Naive B cell (primary cell): ENCODE measurements around the gene REPIN1. TPM values are rescaled to one million over a fixed set of nuclear protein-coding genes. Genes with fewer than 3 reads are reported as not detected.
A peak's percentile ranks its signal among the peaks of the same experiment; 100 is the strongest.

Experiments used
- ATAC-seq, 2 donors: fragments of 150-1000 bp; cut with Tn5 transposase; 2 replicates each; pipeline ENCODE4 v1.10.0; 2021; ENCODE audit warnings: low read depth in 2 of 2, mild to moderate bottlenecking in 2 of 2, moderate library complexity in 2 of 2
- DNase-seq: peaks from one replicate; pipeline ENCODE4 v3.0.0; 2022
- H3K27ac Mint-ChIP-seq, 6 donors: one replicate each; pipeline ENCODE4 v1.8.0; 2020 to 2022; ENCODE audit warnings: mild to moderate bottlenecking in 6 of 6, mixed read lengths in 6 of 6, moderate library complexity in 5 of 6, inconsistent platforms in 2 of 6
- H3K27me3 Mint-ChIP-seq, 3 donors: one replicate each; pipeline ENCODE4 v1.8.0; 2021 to 2022; ENCODE audit warnings: mixed read lengths in 3 of 3, mild to moderate bottlenecking in 1 of 3
- H3K36me3 Mint-ChIP-seq, 2 donors: one replicate each; pipeline ENCODE4 v1.8.0; 2020 to 2022; ENCODE audit warnings: mixed read lengths in 2 of 2, inconsistent platforms in 1 of 2, mild to moderate bottlenecking in 1 of 2
- H3K4me1 Mint-ChIP-seq, 3 donors: one replicate each; pipeline ENCODE4 v1.8.0; 2020 to 2022; ENCODE audit warnings: mixed read lengths in 3 of 3, inconsistent platforms in 1 of 3, mild to moderate bottlenecking in 1 of 3, moderate library complexity in 1 of 3
- H3K4me3 Mint-ChIP-seq, 8 donors: one replicate each; pipeline ENCODE4 v1.8.0; 2020 to 2022; ENCODE audit warnings: mild to moderate bottlenecking in 8 of 8, mixed read lengths in 8 of 8, moderate library complexity in 8 of 8, inconsistent platforms in 2 of 8
- H3K9me3 Mint-ChIP-seq, 7 donors: one replicate each; pipeline ENCODE4 v1.8.0; 2020 to 2022; ENCODE audit warnings: mixed read lengths in 7 of 7, mild to moderate bottlenecking in 5 of 7, inconsistent platforms in 2 of 7, moderate library complexity in 1 of 7
- polyA plus RNA-seq, 6 donors: library from polyadenylated mRNA; unstranded; fragments of 300-500 nt; fragmentation: Illumina TruSeq; gene quantifications; one replicate each; pipeline ENCODE4 v1.2.3, GENCODE V29; 2021; ENCODE audit warnings: low read depth in 6 of 6

The REPIN1 gene
- polyA plus RNA-seq, 6 donors from 2014 or later = 46.3 to 115 (median 68.5) TPM

- peak overlapping the region; percentile 77 to 95 (median 88) for H3K4me3 Mint-ChIP-seq
- no peaks in the 10 kb centered on the region for H3K27me3 Mint-ChIP-seq
- DNase-seq (peak; percentile 57), ATAC-seq (peak; percentile 20 to 33)
- H3K4me1 Mint-ChIP-seq = peaks cover 46 to 64% (median 62%) of the 10 kb centered on the region in 3 donors
- no peaks in the 10 kb centered on the region for H3K9me3 Mint-ChIP-seq
- no peaks in the 10 kb centered on the region for H3K36me3 Mint-ChIP-seq
- peak overlapping the region; percentile 94 to 98 (median 97) for H3K27ac Mint-ChIP-seq
These were observed 8.6 kb downstream of the REPIN1 start for GRCh38 chr7:150377196-150377595.

- H3K4me1 Mint-ChIP-seq = peaks cover 47 to 68% (median 67%) of the 10 kb centered on the region in 3 donors
- ATAC-seq (no peak), DNase-seq (no peak)
- H3K9me3 Mint-ChIP-seq = no peaks in the 10 kb centered on the region
- peak overlapping the region; percentile 77 to 95 (median 88) for H3K4me3 Mint-ChIP-seq
- no peaks in the 10 kb centered on the region for H3K27me3 Mint-ChIP-seq
- peak overlapping the region; percentile 94 to 98 (median 97) for H3K27ac Mint-ChIP-seq
- no peaks in the 10 kb centered on the region for H3K36me3 Mint-ChIP-seq
These were observed 9.0 kb downstream of the REPIN1 start for GRCh38 chr7:150377635-150378034.

GRCh38 chr7:150378115-150378852 lies 9.7 kb downstream of the REPIN1 start:
- DNase-seq = no peak

GRCh38 chr7:150378853-150379440 lies 10.3 kb downstream of the REPIN1 start, which contains the start of gene ZNF775:
TSS of gene ZNF775 (plus strand) at chr7:150379330. CDS start at chr7:150388471, 9,141 bp downstream.
- Mint-ChIP-seq H3K4me3 (peak within 1 kb of the TSS; percentile 83 to 97 (median 94)), H3K27me3 (no peaks in the 10 kb centered on the region), H3K36me3 (no peaks in the 10 kb centered on the region), H3K9me3 (no peaks in the 10 kb centered on the region), H3K27ac (peak within 1 kb of the TSS; percentile 96 to 98 (median 97)), H3K4me1 (peaks cover 46 to 67% (median 58%) of the 10 kb centered on the region in 3 donors)
- DNase-seq (peak; percentile 96), ATAC-seq (peak; percentile 88)

More at GRCh38 chr7:150378115-150378852, 9.7 kb downstream of the REPIN1 start:
- H3K4me3 Mint-ChIP-seq = peak overlapping the region; percentile 83 to 95 (median 90)
- peak overlapping the region; percentile 92 to 98 (median 96) for H3K27ac Mint-ChIP-seq
- peaks cover 50 to 72% (median 63%) of the 10 kb centered on the region in 3 donors for H3K4me1 Mint-ChIP-seq
- H3K27me3 Mint-ChIP-seq = no peaks in the 10 kb centered on the region
- H3K9me3 Mint-ChIP-seq = no peaks in the 10 kb centered on the region
- H3K36me3 Mint-ChIP-seq = no peaks in the 10 kb centered on the region
- ATAC-seq = no peak

GRCh38 chr7:150379441-150380379 lies 11.1 kb downstream of the REPIN1 start:
- Mint-ChIP-seq H3K4me3 (peak overlapping the region; percentile 83 to 97 (median 94)), H3K36me3 (no peaks in the 10 kb centered on the region)
- DNase-seq = no peak

GRCh38 chr7:150380463-150380862 lies 11.8 kb downstream of the REPIN1 start:
- Mint-ChIP-seq H3K4me1 (peaks cover 42 to 69% (median 49%) of the 10 kb centered on the region in 3 donors), H3K27me3 (no peaks in the 10 kb centered on the region), H3K27ac (peak overlapping the region in 5 of 6 donors; percentile 42 to 98 (median 96)), H3K4me3 (peak overlapping the region; percentile 83 to 97 (median 94)), H3K9me3 (no peaks in the 10 kb centered on the region), H3K36me3 (no peaks in the 10 kb centered on the region)
- ATAC-seq = no peak
- no peak for DNase-seq

More at GRCh38 chr7:150379441-150380379, 11.1 kb downstream of the REPIN1 start:
- no peak for ATAC-seq
- Mint-ChIP-seq H3K27me3 (no peaks in the 10 kb centered on the region), H3K4me1 (peaks cover 42 to 67% (median 51%) of the 10 kb centered on the region in 3 donors), H3K9me3 (no peaks in the 10 kb centered on the region), H3K27ac (peak overlapping the region; percentile 69 to 98 (median 96))

GRCh38 chr7:150381096-150381495 lies 12.5 kb downstream of the REPIN1 start:
- peak overlapping the region in 6 of 8 donors; percentile 28 to 90 (median 64) for H3K4me3 Mint-ChIP-seq

GRCh38 chr7:150381785-150382122 lies 13.1 kb downstream of the REPIN1 start:
- Mint-ChIP-seq H3K27ac (no peak overlapping the region), H3K4me3 (peak overlapping the region in 2 of 8 donors; percentile 1 to 15), H3K27me3 (no peaks in the 10 kb centered on the region), H3K4me1 (peaks cover 34 to 57% (median 37%) of the 10 kb centered on the region in 3 donors), H3K9me3 (no peaks in the 10 kb centered on the region), H3K36me3 (no peaks in the 10 kb centered on the region)
- DNase-seq = no peak
- no peak for ATAC-seq

More at GRCh38 chr7:150381096-150381495, 12.5 kb downstream of the REPIN1 start:
- ATAC-seq (no peak), DNase-seq (no peak)
- Mint-ChIP-seq H3K9me3 (no peaks in the 10 kb centered on the region), H3K36me3 (no peaks in the 10 kb centered on the region), H3K27ac (peak overlapping the region in 2 of 6 donors; percentile 42 to 97), H3K27me3 (no peaks in the 10 kb centered on the region), H3K4me1 (peaks cover 37 to 64% (median 44%) of the 10 kb centered on the region in 3 donors)

- H3K9me3 Mint-ChIP-seq = no peaks in the 10 kb centered on the region
- no peak for ATAC-seq
- H3K36me3 Mint-ChIP-seq = no peaks in the 10 kb centered on the region
These were observed 13.7 kb downstream of the REPIN1 start for GRCh38 chr7:150382123-150382843.

GRCh38 chr7:150382844-150383225 lies 14.2 kb downstream of the REPIN1 start:
- no peak for DNase-seq
- Mint-ChIP-seq H3K36me3 (no peaks in the 10 kb centered on the region), H3K9me3 (no peaks in the 10 kb centered on the region), H3K27ac (peak overlapping the region in 2 of 6 donors; percentile 0 to 37), H3K4me1 (peaks cover 24 to 47% (median 28%) of the 10 kb centered on the region in 3 donors), H3K4me3 (peak overlapping the region in 2 of 8 donors; percentile 26 to 78), H3K27me3 (no peaks in the 10 kb centered on the region)
- ATAC-seq = no peak

More at GRCh38 chr7:150382123-150382843, 13.7 kb downstream of the REPIN1 start:
- H3K4me3 Mint-ChIP-seq = peak overlapping the region in 3 of 8 donors; percentile 40 to 78 (median 66)
- no peaks in the 10 kb centered on the region for H3K27me3 Mint-ChIP-seq
- no peak for DNase-seq
- H3K27ac Mint-ChIP-seq = no peak overlapping the region
- H3K4me1 Mint-ChIP-seq = peaks cover 29 to 52% (median 33%) of the 10 kb centered on the region in 3 donors

- no peak for ATAC-seq
- no peaks in the 10 kb centered on the region for H3K27me3 Mint-ChIP-seq
These were observed 15.2 kb downstream of the REPIN1 start for GRCh38 chr7:150383710-150384397.

More at GRCh38 chr7:150383710-150384397, 15.2 kb downstream of the REPIN1 start:
- H3K36me3 Mint-ChIP-seq = no peaks in the 10 kb centered on the region
- H3K4me3 Mint-ChIP-seq = no peak overlapping the region
- H3K9me3 Mint-ChIP-seq = no peaks in the 10 kb centered on the region
- DNase-seq = no peak
- no peak overlapping the region for H3K27ac Mint-ChIP-seq
- H3K4me1 Mint-ChIP-seq = peaks cover 22 to 41% (median 24%) of the 10 kb centered on the region in 3 donors
